H9 (cell line): Measurements from ENCODE around the gene NMU. TPM values are rescaled to one million over a fixed set of nuclear protein-coding genes. Genes with fewer than 3 reads are reported as not detected.

Experiments
- DNase-seq: peaks from one replicate; pipeline ENCODE4 v3.0.0-alpha.2; 2017
- H2AFZ ChIP-seq: one replicate; pipeline ENCODE4 v1.6.1; 2013; ENCODE audit warnings: mild to moderate bottlenecking, low read length, control low read depth, moderate library complexity
- H2AK5ac ChIP-seq: 2 replicates; pipeline ENCODE4 v1.6.1; 2013; ENCODE audit warnings: low read length, control low read depth, mixed read lengths; ENCODE audit not compliant: insufficient read length
- H2BK120ac ChIP-seq: one replicate; pipeline ENCODE4 v1.6.1; 2013; ENCODE audit warnings: low read depth, mild to moderate bottlenecking, low read length, control low read depth, inconsistent platforms; ENCODE audit not compliant: poor library complexity, severe bottlenecking
- H2BK12ac ChIP-seq: 2 replicates; pipeline ENCODE4 v1.6.1; 2013; ENCODE audit warnings: low read length, control low read depth, mixed read lengths, low read depth; ENCODE audit not compliant: insufficient read length
- H2BK15ac ChIP-seq: 2 replicates; pipeline ENCODE4 v1.6.1; 2013; ENCODE audit warnings: low read depth, low read length, control low read depth
- H2BK20ac ChIP-seq: one replicate; pipeline ENCODE4 v1.6.1; 2013; ENCODE audit warnings: low read depth, mild to moderate bottlenecking, low read length, control low read depth, inconsistent platforms; ENCODE audit not compliant: poor library complexity, severe bottlenecking
- H2BK5ac ChIP-seq: 2 replicates; pipeline ENCODE4 v1.6.1; 2013; ENCODE audit warnings: low read length, control low read depth, mixed read lengths; ENCODE audit not compliant: insufficient read length
- H3K14ac ChIP-seq: 2 replicates; pipeline ENCODE4 v1.6.1; 2013; ENCODE audit warnings: low read length, control low read depth; ENCODE audit not compliant: insufficient read depth
- H3K18ac ChIP-seq: 2 replicates; pipeline ENCODE4 v1.6.1; 2013; ENCODE audit warnings: low read depth, mild to moderate bottlenecking, mixed read lengths, low read length, control low read depth; ENCODE audit not compliant: insufficient read length
- H3K23ac ChIP-seq: 2 replicates; pipeline ENCODE4 v1.6.1; 2013; ENCODE audit warnings: low read length, control low read depth, mixed read lengths, low read depth; ENCODE audit not compliant: insufficient read length
- H3K23me2 ChIP-seq: 2 replicates; pipeline ENCODE4 v1.6.1; 2013; ENCODE audit warnings: low read depth, mild to moderate bottlenecking, mixed read lengths, low read length, control low read depth; ENCODE audit not compliant: insufficient read length, poor library complexity, severe bottlenecking
- H3K27ac ChIP-seq: 2 replicates; pipeline ENCODE4 v1.5.1; 2013; ENCODE audit warnings: low read length, control low read depth, mixed read lengths, low read depth; ENCODE audit not compliant: insufficient read length
- H3K27me3 ChIP-seq: 2 replicates; pipeline ENCODE4 v1.6.1; 2013; ENCODE audit warnings: low read length, control low read depth, inconsistent platforms; ENCODE audit not compliant: insufficient read depth
- H3K4ac ChIP-seq: 2 replicates; pipeline ENCODE4 v1.6.1; 2013; ENCODE audit warnings: low read depth, mild to moderate bottlenecking, control low read depth, inconsistent platforms, low read length, moderate library complexity
- H3K4me1 ChIP-seq: 2 replicates; pipeline ENCODE4 v1.6.1; 2013; ENCODE audit warnings: low read length, control low read depth, inconsistent platforms; ENCODE audit not compliant: insufficient read depth
- H3K4me2 ChIP-seq: 2 replicates; pipeline ENCODE4 v1.6.1; 2013; ENCODE audit warnings: low read length, control low read depth, mixed read lengths; ENCODE audit not compliant: insufficient read length, insufficient read depth
- H3K56ac ChIP-seq: 2 replicates; pipeline ENCODE4 v1.6.1; 2013; ENCODE audit warnings: low read depth, mild to moderate bottlenecking, mixed read lengths, low read length, control low read depth; ENCODE audit not compliant: insufficient read length
- H3K79me1 ChIP-seq: 2 replicates; pipeline ENCODE4 v1.6.1; 2013; ENCODE audit warnings: low read depth, mild to moderate bottlenecking, moderate library complexity, low read length, control low read depth, inconsistent platforms; ENCODE audit not compliant: insufficient read depth, poor library complexity, severe bottlenecking
- H3K79me2 ChIP-seq: 2 replicates; pipeline ENCODE4 v1.6.1; 2013; ENCODE audit warnings: low read length, control low read depth, inconsistent platforms; ENCODE audit not compliant: insufficient read depth
- H3K9ac ChIP-seq: 2 replicates; pipeline ENCODE4 v1.6.1; 2013; ENCODE audit warnings: low read length, control low read depth, mixed read lengths; ENCODE audit not compliant: insufficient read length; ENCODE audit errors: extremely low read depth
- H3K9me3 ChIP-seq: one replicate; pipeline ENCODE4 v1.6.1; 2013; ENCODE audit warnings: low read depth, low read length, inconsistent platforms; ENCODE audit not compliant: control insufficient read depth
- H3T11ph ChIP-seq: one replicate; pipeline ENCODE4 v1.6.1; 2013; ENCODE audit warnings: mild to moderate bottlenecking, low read length, control low read depth, inconsistent platforms
- H4K20me1 ChIP-seq: one replicate; pipeline ENCODE4 v1.6.1; 2013; ENCODE audit not compliant: control insufficient read depth, insufficient read length, insufficient read depth
- H4K5ac ChIP-seq: 2 replicates; pipeline ENCODE4 v1.6.1; 2013; ENCODE audit warnings: low read depth, mild to moderate bottlenecking, mixed read lengths, low read length, control low read depth; ENCODE audit not compliant: insufficient read length
- H4K8ac ChIP-seq: replicated peaks from 2 replicates; pipeline ENCODE4 v1.6.1; 2013; ENCODE audit warnings: low read length, control low read depth, mixed read lengths, low read depth; ENCODE audit not compliant: insufficient read length
- H4K91ac ChIP-seq: 2 replicates; pipeline ENCODE4 v1.6.1; 2013; ENCODE audit warnings: low read depth, mild to moderate bottlenecking, moderate library complexity, mixed read lengths, low read length, control low read depth; ENCODE audit not compliant: insufficient read length
- H3K27ac Mint-ChIP-seq, 3 experiments: 2 replicates in 2 of 3; 3 replicates in 1 of 3; pipeline ENCODE4 v1.8.0; 2020 to 2021; ENCODE audit warnings: mixed read lengths in 3 of 3, mild to moderate bottlenecking in 1 of 3, moderate library complexity in 1 of 3
- H3K27me3 Mint-ChIP-seq: 2 replicates; pipeline ENCODE4 v1.8.0; 2021; ENCODE audit warnings: low read depth, mild to moderate bottlenecking, moderate library complexity, mixed read lengths
- H3K36me3 Mint-ChIP-seq, 3 experiments: 2 replicates in 2 of 3; 3 replicates in 1 of 3; pipeline ENCODE4 v1.8.0; 2020 to 2021; ENCODE audit warnings: low read depth in 3 of 3, mixed read lengths in 3 of 3; ENCODE audit not compliant: insufficient read depth in 1 of 3
- H3K4me1 Mint-ChIP-seq, 2 experiments: 2 replicates each; pipeline ENCODE4 v1.8.0; 2020; ENCODE audit warnings: mixed read lengths in 2 of 2
- H3K4me3 Mint-ChIP-seq, 2 experiments: 2 replicates in 1 of 2; 3 replicates in 1 of 2; pipeline ENCODE4 v1.8.0; 2020 to 2021; ENCODE audit warnings: mild to moderate bottlenecking in 2 of 2, mixed read lengths in 2 of 2, moderate library complexity in 1 of 2
- H3K9me3 Mint-ChIP-seq, 2 experiments: 2 replicates in 1 of 2; 3 replicates in 1 of 2; pipeline ENCODE4 v1.8.0; 2020; ENCODE audit warnings: mild to moderate bottlenecking in 2 of 2, mixed read lengths in 2 of 2, moderate library complexity in 1 of 2
- CTCF ChIP-seq: fragments of 200-600 bp; sonication (generic); conservative IDR thresholded peaks from 3 replicates; pipeline ENCODE4 v1.8.0; 2021; ENCODE audit warnings: antibody characterized with exemption, mild to moderate bottlenecking
- WGBS: extraction: QIAGEN DNeasy Blood & Tissue Kit; methylation state at CpG from one replicate; pipeline ENCODE4 v1.1.7; 2013; ENCODE audit warnings: missing lambda C conversion rate, low lambda C conversion rate, mixed read lengths; ENCODE audit not compliant: insufficient read length; ENCODE audit errors: extremely low coverage; 5-methylcytosine and 5-hydroxymethylcytosine counted together
- total RNA-seq: library from RNA; stranded (reverse); gene quantifications from 2 replicates; pipeline ENCODE4 v1.2.1, GENCODE V29; 2021

The NMU gene
- total RNA-seq, 1 experiment from 2014 or later: 12.9 TPM

DNA sequence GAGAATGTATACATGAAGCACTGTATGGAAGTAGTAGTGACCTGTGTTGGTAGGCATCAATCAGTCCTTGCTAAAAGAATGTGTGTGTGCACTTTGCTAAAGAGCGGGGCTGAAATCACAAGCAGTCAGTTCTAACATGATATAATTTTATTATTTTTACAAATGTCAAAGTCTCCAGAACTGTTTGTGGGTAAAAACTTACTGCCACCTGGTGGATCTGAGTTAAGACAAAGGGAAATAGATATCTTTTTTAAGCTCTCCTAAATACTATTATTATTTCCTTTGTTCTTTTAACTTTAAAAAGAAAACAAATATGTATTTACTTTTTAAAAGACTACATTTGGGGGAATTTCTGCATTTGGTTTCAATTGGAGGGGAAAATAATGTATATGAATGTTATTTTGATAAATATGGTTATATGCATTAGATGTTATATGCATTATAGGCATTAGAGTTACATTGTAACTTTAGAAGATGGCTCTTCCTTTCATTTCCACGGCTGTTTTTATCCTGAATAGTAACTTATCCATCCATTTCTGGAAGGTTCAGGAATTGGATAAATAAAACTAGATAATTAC lies 81.6 kb downstream of the NMU start:
- Histone ChIP-seq H3K9me3 (no peaks in the 10 kb centered on the region), H4K91ac (no peak overlapping the region), H3K23me2 (no peaks in the 10 kb centered on the region), H3K79me2 (no peaks in the 10 kb centered on the region), H3K4ac (no peak overlapping the region), H3K4me1 (peaks cover 2% of the 10 kb centered on the region; the same call in 1 of the 2 replicates), H2BK120ac (no peak overlapping the region), H4K5ac (no peak overlapping the region), H3K4me2 (no peak overlapping the region), H3K18ac (no peak overlapping the region), H3K14ac (no peak overlapping the region), H3K27me3 (no peaks in the 10 kb centered on the region), H3T11ph (no peak overlapping the region), H3K9ac (no peak overlapping the region), H2BK5ac (no peak overlapping the region), H2BK20ac (no peak overlapping the region), H3K56ac (no peak overlapping the region), H3K27ac (no peak overlapping the region), H3K23ac (no peak overlapping the region), H2BK15ac (no peak overlapping the region), H2AFZ (no peak overlapping the region), H4K20me1 (no peaks in the 10 kb centered on the region), H4K8ac (no peak overlapping the region), H2BK12ac (no peak overlapping the region), H2AK5ac (no peak overlapping the region), H3K79me1 (no peaks in the 10 kb centered on the region)
- no peak for DNase-seq
- H3K4me1 Mint-ChIP-seq: peaks cover 9 to 16% of the 10 kb centered on the region in 2 experiments
- no peaks in the 10 kb centered on the region for H3K27me3 Mint-ChIP-seq
- no peak overlapping the region for H3K4me3 Mint-ChIP-seq
- peaks cover 0 to 3% of the 10 kb centered on the region in 2 experiments; a peak in 1 of 5 replicates for H3K9me3 Mint-ChIP-seq
- H3K27ac Mint-ChIP-seq: no peak overlapping the region
- no CpG with 5 or more reads among the region's 2 CpGs for WGBS
- TF ChIP-seq CTCF: peak; percentile 53
- peaks cover 0 to 4% (median 0%) of the 10 kb centered on the region in 3 experiments; a peak in 3 of 7 replicates for H3K36me3 Mint-ChIP-seq
